HCT116 (cell line): ENCODE data around the gene ARHGEF11.

Source experiments
- CTCF ChIP-seq, 3 experiments: fragments of 200-600 bp in 1 of 3; sonication (generic) in 1 of 3; IDR thresholded peaks in 2 of 3; conservative IDR thresholded peaks in 1 of 3; 2 replicates each; pipeline ENCODE4 v1.5.1; 2012 to 2017; ENCODE audit warnings: low read depth in 2 of 3, low read length in 2 of 3, antibody characterized with exemption in 1 of 3, borderline replicate concordance in 1 of 3, control low read depth in 1 of 3, mild to moderate bottlenecking in 1 of 3, mixed read lengths in 1 of 3, mixed run types in 1 of 3, moderate library complexity in 1 of 3; ENCODE audit not compliant: insufficient read depth in 1 of 3
- EZH2phosphoT487 ChIP-seq: fragments of 200-600 bp; IDR thresholded peaks from 2 replicates; pipeline ENCODE4 v1.6.1; 2018; ENCODE audit warnings: antibody characterized with exemption, borderline replicate concordance
- JUND ChIP-seq: IDR thresholded peaks from 2 replicates; pipeline ENCODE4 v1.6.1; 2012
- POLR2A ChIP-seq: IDR thresholded peaks from 2 replicates; pipeline ENCODE4 v1.7.0; 2011; ENCODE audit warnings: borderline replicate concordance; ENCODE audit not compliant: insufficient read depth, insufficient read length; ENCODE audit errors: extremely low read depth
- SP1 ChIP-seq: IDR thresholded peaks from 2 replicates; pipeline ENCODE4 v1.6.1; 2012; ENCODE audit warnings: low read depth

GRCh38 chr1:157086299-157086698, 40.8 kb upstream of the ARHGEF11 start:
- TF ChIP-seq SP1 (no peak), CTCF (IDR thresholded peaks at IDR 0.05 in 2 of 3, conservative IDR thresholded peaks at IDR 0.05 in 1 of 3; ENCODE audit: borderline replicate concordance in 1 of 3, insufficient read depth in 1 of 3, low read depth in 2 of 3, low read length in 2 of 3) (no peak), JUND (no peak), EZH2phosphoT487 (no peak), POLR2A (no peak)
